B cell (primary cell): Measurements from ENCODE around the gene SLC35F3. TPM values are rescaled to one million over a fixed set of nuclear protein-coding genes. Genes with fewer than 3 reads are reported as not detected.

Experiments used
- ATAC-seq: fragments of 200-7000 bp; cut with Tn5 transposase; one replicate; pipeline ENCODE4 v1.10.0; 2021; ENCODE audit warnings: low read depth, mild to moderate bottlenecking, moderate number of reproducible peaks, moderate library complexity
- CTCF ChIA-PET: fragments of 350-600 bp; sonication (Branson Sonifier 250); formaldehyde crosslinking; loops from one replicate; lab custom pipeline; 2021; ENCODE audit warnings: antibody characterized with exemption, inconsistent platforms; lab: Charles Lee
- POLR2A ChIA-PET: fragments of 350-600 bp; sonication (Branson Sonifier 250); formaldehyde crosslinking; loops from one replicate; lab custom pipeline; 2021; ENCODE audit warnings: antibody characterized with exemption; lab: Charles Lee
- DNase-seq: peaks from one replicate; pipeline ENCODE4 v3.0.0; 2013
- H2AFZ ChIP-seq: 2 replicates; pipeline ENCODE4 v1.6.1; 2012; ENCODE audit warnings: mild to moderate bottlenecking, low read depth, low read length; ENCODE audit not compliant: insufficient read depth, poor library complexity, severe bottlenecking
- H3K27ac ChIP-seq, 2 donors: 1 replicate in 1 of 2; 2 replicates in 1 of 2; pipeline ENCODE4 v1.5.1; 2012 to 2013; ENCODE audit warnings: low read length in 2 of 2, mild to moderate bottlenecking in 2 of 2, moderate library complexity in 1 of 2
- H3K27me3 ChIP-seq, 4 experiments: fragments of 200-600 bp in 1 of 4; sonication (generic) in 1 of 4; replicated peaks in 1 of 4; 1 replicate in 2 of 4; 2 replicates in 2 of 4; pipeline versions ENCODE4 v1.6.1 to v1.7.0; 2013 to 2016; ENCODE audit warnings: low read length in 3 of 4, mild to moderate bottlenecking in 2 of 4, mixed read lengths in 1 of 4, moderate library complexity in 1 of 4; ENCODE audit not compliant: insufficient read depth in 4 of 4, control insufficient read depth in 3 of 4; ENCODE audit errors: control extremely low read depth in 1 of 4
- H3K36me3 ChIP-seq, 2 experiments: replicated peaks in 1 of 2; 1 replicate in 1 of 2; 2 replicates in 1 of 2; pipeline versions ENCODE4 v1.6.1 to v1.7.1; 2013; ENCODE audit warnings: low read length in 1 of 2; ENCODE audit not compliant: insufficient read depth in 2 of 2, control insufficient read depth in 1 of 2; ENCODE audit errors: control extremely low read depth in 1 of 2, extremely low read depth in 1 of 2
- H3K4me1 ChIP-seq, 2 donors: fragments of 200-600 bp in 1 of 2; sonication (generic) in 1 of 2; 1 replicate in 1 of 2; 2 replicates in 1 of 2; pipeline versions ENCODE4 v1.5.1 to v1.6.1; 2013 to 2017; ENCODE audit warnings: low read length in 2 of 2; ENCODE audit not compliant: control insufficient read depth in 2 of 2, insufficient read depth in 2 of 2
- H3K4me2 ChIP-seq: replicated peaks from 2 replicates; pipeline ENCODE3; 2012; ENCODE audit warnings: mild to moderate bottlenecking, low read depth, low read length; ENCODE audit not compliant: poor library complexity, severe bottlenecking
- H3K4me3 ChIP-seq, 5 experiments: fragments of 200-600 bp in 1 of 5; sonication (generic) in 1 of 5; 1 replicate in 3 of 5; 2 replicates in 2 of 5; pipeline versions ENCODE4 v1.5.1 to v1.7.0; 2011 to 2016; ENCODE audit warnings: low read length in 4 of 5, mild to moderate bottlenecking in 4 of 5, low read depth in 2 of 5, control low read depth in 1 of 5, moderate library complexity in 1 of 5; ENCODE audit not compliant: insufficient read depth in 1 of 5; ENCODE audit errors: control extremely low read depth in 1 of 5, extremely low read depth in 1 of 5
- H3K79me2 ChIP-seq: fragments of 200-600 bp; sonication (generic); one replicate; pipeline ENCODE4 v1.6.0; 2016; ENCODE audit warnings: low read length; ENCODE audit not compliant: control insufficient read depth, insufficient read depth
- H3K9ac ChIP-seq: fragments of 200-600 bp; sonication (generic); 2 replicates; pipeline ENCODE4 v1.6.1; 2017; ENCODE audit warnings: mild to moderate bottlenecking, low read length, moderate library complexity
- H3K9me3 ChIP-seq, 3 donors: one replicate each; pipeline versions ENCODE4 v1.6.1 to v1.7.1; 2013; ENCODE audit warnings: low read length in 2 of 3; ENCODE audit not compliant: control insufficient read depth in 2 of 3, insufficient read depth in 1 of 3; ENCODE audit errors: control extremely low read depth in 1 of 3
- H4K20me1 ChIP-seq: 2 replicates; pipeline ENCODE4 v1.6.0; 2012; ENCODE audit warnings: mild to moderate bottlenecking, low read length; ENCODE audit not compliant: insufficient read depth, control insufficient read depth, poor library complexity, severe bottlenecking
- H3K27ac Mint-ChIP-seq: one replicate; pipeline ENCODE4 v1.8.0; 2021; ENCODE audit warnings: mixed read lengths
- H3K27me3 Mint-ChIP-seq: one replicate; pipeline ENCODE4 v1.8.0; 2021; ENCODE audit warnings: mixed read lengths
- H3K4me1 Mint-ChIP-seq: one replicate; pipeline ENCODE4 v1.8.0; 2021; ENCODE audit warnings: mixed read lengths
- H3K4me3 Mint-ChIP-seq: one replicate; pipeline ENCODE4 v1.8.0; 2021; ENCODE audit warnings: mixed read lengths
- H3K9me3 Mint-ChIP-seq: one replicate; pipeline ENCODE4 v1.8.0; 2022; ENCODE audit warnings: mixed read lengths; ENCODE audit not compliant: insufficient read depth
- CTCF ChIP-seq: fragments of 200-600 bp; IDR thresholded peaks from one replicate; pipeline ENCODE4 v1.8.0; 2022; ENCODE audit warnings: antibody characterized with exemption, mild to moderate bottlenecking
- EZH2 ChIP-seq: IDR thresholded peaks from 2 replicates; pipeline ENCODE4 v1.6.1; 2012; ENCODE audit warnings: borderline replicate concordance, low read depth, mild to moderate bottlenecking, moderate library complexity, low read length; ENCODE audit not compliant: insufficient read depth, poor library complexity, severe bottlenecking
- WGBS: methylation state at CpG from one replicate; pipeline ENCODE4 v1.1.5; 2013; ENCODE audit warnings: missing lambda C conversion rate; ENCODE audit not compliant: insufficient coverage; 5-methylcytosine and 5-hydroxymethylcytosine counted together
- intact Hi-C: fragments of 100-400 bp; cut with micrococcal nuclease; formaldehyde crosslinking; loops from one replicate; pipeline ENCODE4 v1.10.0; 2022
- polyA plus RNA-seq: library from polyadenylated mRNA; depleted of rRNA; stranded (reverse); fragments of >200 nt; gene quantifications from 2 replicates; pipeline ENCODE4 v1.2.3, GENCODE V29; 2012
- total RNA-seq, 2 donors: library from RNA; stranded (reverse); fragments of 120-200 nt in 1 of 2; gene quantifications; 1 replicate in 1 of 2; 2 replicates in 1 of 2; pipeline versions ENCODE4 v1.2.3 to v1.2.4, GENCODE V29; 2013 to 2022

Gene SLC35F3
- total and polyA plus RNA-seq, 2 donors (not counting 1 experiment from before 2014, with no cell fraction given): not detected

GRCh38 chr1:234140388-234140787, 235.9 kb downstream of the SLC35F3 start:
- H3K9me3 Mint-ChIP-seq: no peaks in the 10 kb centered on the region
- ChIA-PET CTCF (no interaction called here), POLR2A (no interaction called here)
- Histone ChIP-seq H4K20me1 (no peaks in the 10 kb centered on the region), H3K4me3 (no peak overlapping the region), H3K27me3 (no peaks in the 10 kb centered on the region), H3K27ac (no peak overlapping the region), H3K36me3 (no peaks in the 10 kb centered on the region), H3K9ac (no peak overlapping the region), H3K4me1 (no peaks in the 10 kb centered on the region), H3K79me2 (no peaks in the 10 kb centered on the region), H2AFZ (no peak overlapping the region), H3K4me2 (no peak overlapping the region), H3K9me3 (no peaks in the 10 kb centered on the region)
- 96% methylated on average over 6 of the region's 9 CpGs for WGBS
- H3K4me3 Mint-ChIP-seq: no peak overlapping the region
- intact Hi-C loops: no loop called here
- DNase-seq (no peak), ATAC-seq (no peak)
- H3K27ac Mint-ChIP-seq: no peak overlapping the region
- H3K4me1 Mint-ChIP-seq: no peaks in the 10 kb centered on the region
- peaks cover 11% of the 10 kb centered on the region for H3K27me3 Mint-ChIP-seq
- TF ChIP-seq CTCF: no peak
- no peak for TF ChIP-seq EZH2

GRCh38 chr1:234141006-234141405, 236.5 kb downstream of the SLC35F3 start:
- no peaks in the 10 kb centered on the region for H3K79me2 ChIP-seq
- no peaks in the 10 kb centered on the region for H3K4me1 Mint-ChIP-seq
- peaks cover 11% of the 10 kb centered on the region for H3K27me3 Mint-ChIP-seq
- no peaks in the 10 kb centered on the region for H3K9me3 ChIP-seq
- ATAC-seq (no peak), DNase-seq (no peak)
- H3K4me3 Mint-ChIP-seq: no peak overlapping the region
- no peak overlapping the region for H3K4me3 ChIP-seq
- no peak overlapping the region for H2AFZ ChIP-seq
- no peaks in the 10 kb centered on the region for H3K9me3 Mint-ChIP-seq
- ChIA-PET CTCF (interaction anchor here (1.1 kb wide), 1 partner anchor 13 kb away, joined by 3 read pairs; no protein-coding TSS in a partner anchor), POLR2A (no interaction called here)
- no peaks in the 10 kb centered on the region for H3K4me1 ChIP-seq
- H3K27ac ChIP-seq: no peak overlapping the region
- H3K27ac Mint-ChIP-seq: no peak overlapping the region
- intact Hi-C loops: no loop called here
- WGBS: no CpG with 5 or more reads among the region's 2 CpGs
- H3K9ac ChIP-seq: no peak overlapping the region
- H3K36me3 ChIP-seq: no peaks in the 10 kb centered on the region
- no peaks in the 10 kb centered on the region for H3K27me3 ChIP-seq
- TF ChIP-seq CTCF: no peak
- no peak for TF ChIP-seq EZH2
- no peak overlapping the region for H3K4me2 ChIP-seq
- H4K20me1 ChIP-seq: no peaks in the 10 kb centered on the region
